HG03378 (cell line): ENCODE measurements around the gene NUDT9.
"Not testable (repeated sequence)": the region's sequence is repeated elsewhere in the genome, so short reads cannot be mapped to it uniquely, and the experiment has no call there.

Source experiments
- ATAC-seq: cut with Tn5 transposase; IDR thresholded peaks from one replicate; pipeline ENCODE4 v1.9.1; 2021; ENCODE audit warnings: mild to moderate bottlenecking, moderate library complexity; ENCODE audit not compliant: unreplicated experiment

NUDT9 gene

DNA sequence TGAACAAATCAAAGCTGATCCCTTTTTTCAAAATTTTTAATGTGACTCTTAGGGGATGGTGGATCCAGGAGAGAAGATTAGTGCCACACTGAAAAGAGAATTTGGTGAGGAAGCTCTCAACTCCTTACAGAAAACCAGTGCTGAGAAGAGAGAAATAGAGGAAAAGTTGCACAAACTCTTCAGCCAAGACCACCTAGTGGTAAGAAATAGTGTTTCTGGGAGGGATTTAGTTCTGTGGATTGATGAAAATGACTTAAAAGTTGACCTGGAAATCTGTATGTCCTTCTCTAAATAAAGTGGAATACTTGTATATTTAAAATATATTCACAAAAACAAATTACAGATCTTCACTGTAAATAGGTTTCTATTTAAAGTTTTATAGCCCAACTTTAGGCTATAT lies 29.2 kb downstream of the NUDT9 start:
- ATAC-seq, result no peak

DNA sequence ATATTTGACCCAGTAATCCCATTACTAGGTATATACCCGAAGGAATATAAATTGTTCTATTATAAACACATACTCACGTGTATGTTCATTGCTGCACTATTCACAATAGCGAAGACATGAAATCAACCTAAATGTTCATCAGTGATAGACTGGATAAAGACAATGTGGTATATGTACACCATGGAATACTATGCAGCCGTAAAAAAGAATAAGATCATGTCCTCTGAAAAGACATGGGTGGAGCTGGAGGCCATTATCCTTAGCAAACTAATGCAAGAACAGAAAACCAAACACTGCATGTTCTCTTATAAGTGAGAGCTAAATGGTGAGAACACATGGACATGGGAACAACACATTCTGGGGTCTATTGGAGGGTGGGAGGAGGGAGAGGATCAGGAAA lies 36.5 kb downstream of the NUDT9 start:
- no peak for ATAC-seq

DNA sequence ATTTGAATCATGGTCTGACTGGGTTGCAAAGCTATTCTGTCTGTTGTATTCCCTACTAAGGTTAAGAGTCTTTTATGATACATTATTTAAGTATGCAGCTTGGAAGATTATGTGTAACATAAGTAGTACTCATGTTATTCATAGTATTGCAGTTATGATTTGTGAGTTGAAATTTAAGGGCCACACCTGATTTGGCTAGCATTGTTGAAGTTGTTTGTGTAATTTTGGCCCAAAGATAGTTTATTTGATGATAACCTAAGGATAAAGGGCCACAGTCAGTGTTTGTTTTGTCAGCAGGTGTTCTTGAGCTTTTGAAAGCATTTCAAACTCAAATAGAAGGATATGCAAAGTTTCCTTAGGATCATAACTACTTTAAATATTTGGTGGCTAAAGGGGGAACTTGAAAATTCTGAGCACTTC lies 38.9 kb downstream of the NUDT9 start:
- no peak for ATAC-seq

DNA sequence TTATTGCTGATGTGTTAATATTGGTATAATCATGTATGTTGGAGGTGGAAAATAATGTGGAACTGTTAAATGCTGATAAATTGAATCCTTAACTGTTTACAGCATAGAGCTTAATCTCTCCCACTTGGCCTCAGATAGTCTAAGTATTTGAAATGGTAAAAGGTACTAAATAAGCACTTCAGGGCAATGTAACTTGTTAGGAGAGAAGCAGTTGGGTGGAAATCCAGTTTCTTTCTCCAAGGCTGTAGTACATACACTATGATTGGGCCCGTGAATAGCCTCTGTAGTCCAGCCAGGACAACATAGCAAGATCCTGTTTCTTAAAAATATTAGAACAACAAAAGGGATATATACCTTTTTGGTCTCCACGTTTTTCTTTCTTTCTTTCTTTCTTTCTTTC lies 39.7 kb downstream of the NUDT9 start:
- no peak for ATAC-seq

DNA sequence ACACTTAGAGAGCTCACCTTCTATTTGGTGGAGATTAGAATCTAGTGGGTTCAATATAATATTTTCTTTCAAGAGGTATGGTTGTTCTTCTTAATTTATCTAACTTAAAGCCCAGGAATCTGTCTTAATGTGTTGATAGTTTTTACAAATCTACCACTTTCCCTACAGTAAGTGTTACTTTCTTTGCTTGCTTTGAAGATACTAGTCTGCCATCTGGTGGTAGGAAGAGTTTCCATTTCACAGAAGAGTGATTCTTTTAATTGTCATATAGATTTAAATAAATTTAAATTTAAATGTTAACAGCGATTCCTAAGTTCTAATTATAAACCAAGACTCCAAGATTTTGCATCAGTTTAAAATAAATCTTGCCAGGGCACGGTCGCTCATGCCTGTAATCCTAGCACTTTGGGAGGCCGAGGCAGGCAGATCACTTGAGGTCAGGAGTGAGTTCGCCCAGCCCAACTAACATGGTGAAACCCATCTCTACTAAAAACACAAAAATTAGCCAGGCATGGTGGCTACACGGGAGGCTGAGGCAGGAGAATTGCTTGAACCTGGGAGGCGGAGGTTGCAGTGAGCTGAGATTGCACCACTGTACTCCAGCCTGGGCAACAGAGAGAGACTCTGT lies 43.5 kb downstream of the NUDT9 start:
- ATAC-seq, result peak; percentile 55

DNA sequence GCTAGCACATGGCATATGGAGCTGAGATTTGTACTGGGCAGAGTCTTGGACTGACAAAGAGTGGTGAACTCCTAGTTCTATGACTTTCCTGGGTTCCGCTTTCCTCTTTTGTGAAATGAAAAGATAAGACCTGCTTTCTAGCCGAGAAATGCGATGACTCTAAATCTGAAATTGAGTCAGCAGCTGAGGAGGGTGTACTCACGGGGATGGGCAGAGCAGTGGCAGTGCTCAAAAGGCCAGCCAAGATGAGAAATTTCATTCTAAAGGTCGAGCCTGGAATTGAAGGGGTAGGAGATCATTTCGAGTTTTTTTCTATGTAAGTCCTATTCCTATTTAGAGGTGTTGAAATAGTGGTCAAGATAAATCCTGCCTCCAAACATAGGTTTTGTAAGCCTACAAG lies 47.0 kb downstream of the NUDT9 start:
- ATAC-seq, result no peak

DNA sequence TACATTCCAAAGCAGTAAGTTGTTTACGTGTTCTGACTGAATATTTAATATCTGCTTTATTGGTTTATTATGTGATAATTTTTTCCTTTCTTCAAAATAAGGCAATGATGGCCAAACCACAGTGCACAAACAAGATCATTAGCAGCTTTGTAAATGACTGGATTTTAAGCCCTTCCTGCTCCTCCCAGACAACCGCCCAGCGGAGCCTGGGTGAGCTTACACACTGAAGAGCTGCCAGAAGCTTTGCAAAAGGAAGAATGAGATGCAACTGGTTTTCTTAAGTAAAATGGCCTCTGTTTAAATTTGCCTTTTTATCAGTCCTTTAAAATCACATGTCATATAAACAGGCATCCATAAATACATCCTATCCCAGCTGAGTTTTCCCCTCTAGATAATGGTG lies 54.6 kb downstream of the NUDT9 start:
- ATAC-seq, result no peak

DNA sequence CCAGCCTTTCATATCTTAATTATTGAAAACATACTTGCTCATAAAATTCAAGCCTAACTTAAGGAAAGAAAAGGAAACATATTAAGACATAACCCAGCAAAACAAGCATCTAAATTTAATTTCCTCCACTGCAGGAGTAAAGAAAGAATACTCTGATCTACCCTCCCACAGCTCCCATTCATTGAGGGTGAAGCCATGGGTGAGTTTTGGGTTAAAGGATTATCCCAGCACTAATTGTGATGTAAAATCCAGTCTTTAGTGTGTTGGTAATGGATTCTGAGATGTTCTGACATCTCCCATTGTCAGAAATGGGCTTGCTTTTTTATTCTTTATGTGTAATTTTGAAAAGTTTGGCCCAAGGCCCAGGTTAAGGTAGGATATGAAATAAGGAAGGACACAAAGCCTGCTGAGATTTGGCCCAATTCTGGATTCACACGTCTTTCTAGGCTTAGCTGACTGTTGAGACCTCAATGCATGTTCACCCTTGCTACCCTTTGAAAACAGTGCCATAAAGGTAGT lies 56.4 kb downstream of the NUDT9 start:
- no peak for ATAC-seq

DNA sequence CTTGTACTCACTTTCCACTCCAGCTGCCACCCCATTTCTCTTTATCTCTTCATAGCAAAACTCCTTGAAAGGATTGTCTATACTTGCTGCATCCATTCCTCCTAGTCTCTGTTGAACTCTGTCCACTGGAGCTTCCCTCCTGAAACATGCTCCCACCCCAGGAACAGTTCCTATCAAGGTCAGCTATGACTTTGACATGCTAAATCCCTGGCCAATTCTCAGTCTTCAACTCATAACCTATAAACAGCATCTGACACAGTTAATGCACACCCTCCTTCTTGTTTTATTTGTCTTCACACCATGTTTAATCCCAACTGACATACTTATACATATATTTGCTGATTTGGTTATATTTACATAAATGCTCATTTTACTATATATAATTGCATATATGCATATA lies 59.0 kb downstream of the NUDT9 start:
- ATAC-seq, result no peak

DNA sequence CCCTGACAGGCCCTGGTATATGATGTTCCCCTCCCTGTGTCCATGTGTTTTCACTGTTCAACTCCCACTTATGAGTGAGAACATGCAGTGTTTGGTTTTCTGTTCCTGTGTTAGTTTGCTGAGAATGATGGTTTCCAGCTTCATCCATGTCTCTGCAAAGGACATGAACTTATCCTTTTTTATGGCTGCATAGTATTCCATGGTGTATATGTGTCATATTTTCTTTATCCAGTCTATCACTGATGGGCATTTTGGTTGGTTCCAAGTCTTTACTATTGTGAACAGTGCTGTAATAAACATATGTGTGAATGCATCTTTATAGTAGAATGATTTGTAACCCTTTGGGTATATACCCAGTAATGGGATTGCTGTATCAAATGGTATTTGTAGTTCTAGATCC lies 60.9 kb downstream of the NUDT9 start:
- ATAC-seq, result not testable (repeated sequence)

DNA sequence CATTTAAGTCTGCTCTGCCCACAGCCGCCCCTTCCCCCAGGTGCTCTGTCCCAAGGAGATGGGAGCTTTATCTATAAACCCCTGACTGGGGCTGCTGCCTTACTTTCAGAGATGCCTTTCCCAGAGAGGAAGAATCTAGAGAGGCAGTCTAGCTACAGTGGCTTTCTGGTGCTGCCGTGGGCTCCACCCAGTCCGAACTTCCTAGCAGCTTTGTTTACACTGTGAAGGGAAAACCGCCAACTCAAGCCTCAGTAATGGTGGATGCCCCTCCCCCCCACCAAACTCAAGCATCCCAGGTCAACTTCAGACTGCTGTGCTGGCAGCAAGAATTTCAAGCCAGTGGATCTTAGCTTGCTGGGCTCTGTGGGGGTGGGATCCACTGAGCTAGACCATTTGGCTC lies 66.3 kb downstream of the NUDT9 start:
- not testable (repeated sequence) for ATAC-seq

DNA sequence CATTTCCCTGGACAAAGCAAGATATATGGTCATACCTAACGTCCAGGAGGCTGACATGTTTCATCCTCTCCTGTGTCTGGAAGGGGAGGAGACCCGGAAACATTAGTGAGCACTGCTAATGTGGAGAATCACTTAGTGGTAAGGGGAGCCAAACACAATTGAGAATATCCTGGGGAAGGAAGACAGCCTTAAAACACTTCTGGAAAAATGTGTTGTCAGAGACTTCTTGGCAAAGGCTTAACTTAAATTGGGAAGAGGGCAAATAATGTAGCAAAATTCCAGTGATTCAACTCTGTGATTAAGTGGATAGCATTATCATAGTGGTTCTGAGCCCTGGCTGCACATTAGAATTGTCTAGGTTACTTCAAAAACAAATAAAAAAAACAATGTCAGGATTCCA lies 67.3 kb downstream of the NUDT9 start:
- ATAC-seq, result no peak

DNA sequence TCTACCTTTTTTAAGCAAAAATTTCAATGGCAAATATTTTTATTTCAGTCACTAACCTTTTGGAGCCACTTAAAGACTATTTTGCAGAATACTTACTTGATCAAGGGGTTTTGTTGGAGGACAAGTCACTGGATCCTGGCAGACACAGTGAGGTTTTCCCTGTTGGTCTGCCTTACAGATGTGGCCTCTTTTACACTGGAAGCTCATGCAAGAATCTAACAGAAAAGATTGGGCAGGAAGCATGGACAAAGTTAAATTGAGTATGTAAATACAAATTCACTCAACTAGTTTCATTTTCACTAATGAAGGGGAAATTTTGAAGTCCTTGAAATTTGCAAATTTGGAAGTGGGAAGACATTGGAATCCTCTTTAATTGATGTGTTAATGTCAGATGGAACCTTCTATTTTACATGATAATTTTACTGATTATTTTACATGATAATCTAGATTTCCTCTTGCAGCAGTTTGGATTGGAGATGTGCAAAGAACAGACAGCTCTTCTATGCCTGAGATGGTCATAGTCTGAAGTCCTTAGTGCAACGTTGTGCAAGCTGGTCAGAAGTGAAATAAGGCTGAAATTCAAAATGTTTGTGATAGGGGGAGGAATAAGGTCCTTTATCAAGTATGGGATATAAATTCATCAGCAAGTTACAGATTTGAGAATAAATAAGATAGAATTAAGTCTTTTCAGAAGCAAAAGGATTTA lies 68.4 kb downstream of the NUDT9 start:
- ATAC-seq, result no peak

DNA sequence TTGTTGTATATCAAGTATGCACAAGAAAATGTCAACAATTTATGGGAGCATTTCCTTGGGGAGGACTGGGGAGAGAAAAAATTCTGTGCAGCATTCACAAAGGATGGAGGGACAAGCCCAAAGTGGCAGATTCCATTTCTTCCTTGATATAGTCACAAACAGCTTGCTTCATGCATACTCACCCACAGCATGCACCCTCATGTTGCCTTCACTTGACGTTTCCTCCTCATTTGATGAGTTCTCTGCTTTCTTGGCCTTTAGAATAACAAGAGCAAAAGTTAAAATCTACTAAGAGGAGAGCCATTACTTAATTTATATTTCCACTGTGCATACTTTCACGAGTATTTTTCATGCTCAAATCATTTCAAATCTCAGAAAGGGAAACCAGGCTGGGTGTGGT lies 69.1 kb downstream of the NUDT9 start:
- ATAC-seq, result no peak

DNA sequence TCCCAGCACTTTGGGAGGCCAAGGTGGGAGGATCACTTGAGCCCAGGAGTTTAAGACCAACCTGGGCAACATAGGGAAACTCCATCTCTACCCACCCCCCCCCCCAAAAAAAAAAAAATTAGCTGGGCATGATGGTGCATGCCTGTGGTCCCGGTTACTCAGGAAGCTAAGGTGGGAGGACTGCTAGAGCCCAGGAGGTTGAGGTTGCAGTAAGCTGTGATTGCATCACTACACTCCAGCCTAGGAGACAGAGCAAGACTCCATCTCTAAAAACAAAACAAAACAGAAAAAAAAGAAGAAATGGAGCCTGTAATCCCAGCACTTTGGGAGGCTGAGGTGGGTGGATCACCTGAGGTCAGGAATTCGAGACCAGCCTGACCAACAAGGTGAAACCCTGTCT lies 69.5 kb downstream of the NUDT9 start:
- ATAC-seq, result not testable (repeated sequence)

DNA sequence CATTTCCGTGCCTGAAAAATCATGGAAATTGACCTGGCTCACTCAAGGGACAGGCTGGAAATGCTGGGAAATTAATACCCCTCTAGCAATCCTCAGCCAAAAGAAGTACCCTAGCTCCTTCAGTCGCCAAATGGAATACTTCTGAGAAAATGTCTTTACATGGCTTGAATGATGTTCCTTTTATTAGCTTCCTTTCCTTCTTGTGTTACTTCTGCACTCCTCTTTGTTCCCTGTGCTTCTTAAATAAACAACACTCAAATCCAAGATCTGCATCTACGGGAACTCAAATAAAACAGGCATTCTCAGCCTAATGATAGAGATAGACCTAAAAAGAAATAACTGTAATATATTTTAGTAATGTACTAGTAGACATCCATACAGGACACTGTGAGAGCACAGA lies 70.7 kb downstream of the NUDT9 start:
- no peak for ATAC-seq

DNA sequence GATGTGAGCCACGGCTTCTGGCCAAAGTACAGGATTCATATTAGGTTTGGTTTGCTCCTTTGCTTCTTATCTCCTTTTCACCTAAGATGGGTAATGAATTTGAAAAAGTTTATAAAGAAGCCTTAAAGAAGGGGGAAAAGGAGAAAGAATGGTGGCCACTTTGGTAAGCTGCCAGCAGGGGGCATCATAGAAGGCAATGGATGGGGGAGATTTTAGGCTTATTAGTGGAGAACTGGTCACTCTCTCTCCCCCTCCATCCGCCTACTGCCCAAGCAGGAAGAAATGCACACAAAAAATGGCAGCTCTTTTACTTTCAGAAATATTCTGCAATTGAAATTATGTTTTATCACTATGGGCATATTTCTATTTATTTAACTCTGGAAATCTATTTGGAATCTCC lies 74.8 kb downstream of the NUDT9 start:
- ATAC-seq, result no peak

DNA sequence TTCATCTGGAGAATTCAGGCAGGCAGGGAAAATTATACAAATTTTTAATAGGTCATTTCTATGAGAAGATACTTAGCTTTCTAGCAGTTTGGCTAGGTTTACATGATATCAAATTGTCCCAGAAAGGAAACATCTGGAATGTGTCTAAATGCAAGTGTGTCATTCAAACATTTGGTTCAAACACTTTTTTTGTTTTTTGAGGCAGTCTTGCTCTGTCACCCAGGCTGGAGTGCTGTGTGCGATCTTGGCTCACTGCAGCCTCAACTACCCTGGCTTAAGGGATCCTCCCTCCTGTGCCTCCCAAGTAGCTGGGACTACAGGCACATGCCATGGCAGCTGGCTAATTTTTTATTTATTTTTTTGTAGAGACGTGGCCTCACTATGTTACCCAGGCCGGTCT lies 75.2 kb downstream of the NUDT9 start:
- ATAC-seq, result no peak

DNA sequence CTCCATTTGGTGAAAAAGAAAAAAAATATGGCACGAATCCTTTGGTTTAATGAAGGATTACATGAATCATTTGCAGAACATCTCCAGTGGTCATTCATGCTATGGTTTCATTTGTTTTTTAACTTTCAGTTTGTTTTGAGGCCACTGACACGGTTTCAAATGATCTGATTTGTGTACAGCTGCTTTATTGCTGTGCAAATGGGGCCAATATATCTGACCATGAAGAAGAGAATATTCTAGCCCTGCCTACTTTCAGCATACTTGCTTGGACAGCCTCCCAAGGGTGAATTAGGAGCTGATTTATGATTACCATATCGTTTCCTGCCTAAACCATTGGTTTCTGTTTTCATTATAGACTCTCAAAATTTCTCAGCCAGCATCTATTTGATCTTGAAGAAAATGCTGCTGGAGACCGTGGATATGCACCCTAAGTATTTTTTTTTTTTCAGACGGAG lies 76.1 kb downstream of the NUDT9 start:
- ATAC-seq, result peak; percentile 64

DNA sequence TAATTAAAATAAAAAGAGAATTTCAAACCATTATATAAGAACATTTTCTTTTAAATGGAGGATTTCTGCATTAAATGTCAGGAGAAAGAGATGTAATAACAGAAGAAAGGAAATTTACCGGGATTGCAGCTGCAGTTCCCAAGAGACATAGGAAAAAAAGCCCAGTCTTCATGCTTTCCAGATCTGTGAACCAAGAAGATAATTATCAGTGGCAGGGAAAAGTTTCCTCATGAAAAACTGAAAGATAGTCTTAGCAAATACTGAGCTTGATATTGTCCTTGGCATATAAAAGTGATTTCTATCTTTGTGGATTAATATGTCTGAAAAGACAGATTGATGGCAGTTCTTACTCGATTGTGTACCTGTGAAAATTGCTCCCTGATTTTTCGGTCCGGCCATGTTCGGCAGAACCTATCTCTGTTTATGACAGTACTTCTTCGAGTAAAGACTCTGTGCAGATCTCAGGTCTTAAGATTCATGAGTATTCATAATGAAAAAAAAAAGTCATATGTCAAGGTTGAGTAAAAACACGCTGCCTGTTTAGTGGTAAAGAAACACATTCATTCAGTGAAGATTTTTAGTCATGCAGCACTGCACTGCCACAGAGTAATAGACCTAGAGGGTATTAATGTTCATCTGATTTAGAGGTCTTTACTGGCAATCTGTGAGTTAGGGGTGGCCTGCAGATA lies 77.2 kb downstream of the NUDT9 start:
- ATAC-seq, result peak; percentile 85

DNA sequence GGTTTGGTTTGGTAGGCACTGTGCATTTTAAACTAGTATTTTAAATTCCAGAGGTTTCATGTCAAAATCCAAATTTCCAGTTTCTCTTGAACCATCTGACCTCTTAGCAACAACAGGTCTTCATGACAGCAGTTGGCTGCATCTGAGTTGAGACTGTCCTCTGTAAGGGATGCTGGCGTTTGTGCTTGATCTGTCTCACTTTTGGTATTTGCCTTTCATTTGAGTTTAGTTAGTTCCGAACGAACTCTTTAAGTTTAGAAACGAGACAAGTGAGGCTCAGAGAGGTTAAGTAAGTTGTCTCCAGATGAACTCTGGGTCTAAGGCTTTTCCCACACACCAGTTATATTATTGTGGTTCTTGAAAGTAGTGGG lies 77.7 kb downstream of the NUDT9 start:
- peak; percentile 33 for ATAC-seq
